ENCODE measurements around the gene RALGPS2. TPM values are rescaled to one million over a fixed set of nuclear protein-coding genes. Genes with fewer than 3 reads are reported as not detected.

RALGPS2 gene
- total RNA-seq, 1 donor from 2014 or later, result 207 TPM

DNA sequence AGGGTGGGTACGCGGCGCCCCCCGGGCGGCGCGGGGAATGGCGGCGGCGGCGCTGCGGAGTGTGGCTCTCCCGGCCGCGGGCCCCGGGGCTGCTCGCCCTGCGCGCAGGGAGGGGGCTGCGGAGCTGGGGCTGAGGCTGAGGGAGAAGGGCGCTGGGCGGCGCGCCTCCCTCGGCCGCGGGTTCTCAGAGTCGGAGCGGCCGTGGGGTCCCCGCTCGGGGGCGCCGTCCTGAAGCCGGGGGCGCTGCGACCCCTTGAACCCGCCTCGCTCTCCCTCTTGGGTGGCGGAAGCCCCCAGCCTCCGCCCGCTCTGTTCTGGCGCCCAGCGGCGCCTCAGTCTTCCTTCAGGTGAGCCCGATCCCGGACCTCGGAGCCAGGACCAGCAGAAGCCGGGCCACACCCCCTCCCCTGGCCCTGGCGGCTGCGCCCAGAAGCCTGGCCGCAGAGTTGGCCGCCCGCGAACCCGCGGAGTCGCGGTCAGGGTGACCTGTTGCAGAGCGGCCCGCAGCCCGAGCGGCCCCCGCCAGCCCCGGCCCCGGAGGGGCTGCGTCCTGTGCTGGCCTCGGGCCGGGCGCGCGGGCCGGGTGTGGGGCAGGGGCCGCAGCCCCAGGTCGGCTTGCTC lies 532 bp downstream of the RALGPS2 start:
- CTCF ChIA-PET, result interaction anchor here (0.8 to 3.8 kb wide), 12 partner anchors 61 to 277 kb away, joined by 3 to 41 read pairs (median 5); no protein-coding TSS in a partner anchor
- DNase-seq, result peak; percentile 53
- POLR2A ChIA-PET, result interaction anchor here (0.7 to 5.8 kb wide), 34 partner anchors 10 to 181 kb away, joined by 3 to 119 read pairs (median 4); no protein-coding TSS in a partner anchor
- H3K4me1 Mint-ChIP-seq, result peaks cover 55% of the 10 kb centered on the region
- no peaks in the 10 kb centered on the region for H3K9me3 Mint-ChIP-seq
- H3K27ac Mint-ChIP-seq, result peak overlapping the region; percentile 96
- ATAC-seq (ENCODE audit: low read depth), result peak; percentile 22
- TF ChIP-seq, protein P1, sequence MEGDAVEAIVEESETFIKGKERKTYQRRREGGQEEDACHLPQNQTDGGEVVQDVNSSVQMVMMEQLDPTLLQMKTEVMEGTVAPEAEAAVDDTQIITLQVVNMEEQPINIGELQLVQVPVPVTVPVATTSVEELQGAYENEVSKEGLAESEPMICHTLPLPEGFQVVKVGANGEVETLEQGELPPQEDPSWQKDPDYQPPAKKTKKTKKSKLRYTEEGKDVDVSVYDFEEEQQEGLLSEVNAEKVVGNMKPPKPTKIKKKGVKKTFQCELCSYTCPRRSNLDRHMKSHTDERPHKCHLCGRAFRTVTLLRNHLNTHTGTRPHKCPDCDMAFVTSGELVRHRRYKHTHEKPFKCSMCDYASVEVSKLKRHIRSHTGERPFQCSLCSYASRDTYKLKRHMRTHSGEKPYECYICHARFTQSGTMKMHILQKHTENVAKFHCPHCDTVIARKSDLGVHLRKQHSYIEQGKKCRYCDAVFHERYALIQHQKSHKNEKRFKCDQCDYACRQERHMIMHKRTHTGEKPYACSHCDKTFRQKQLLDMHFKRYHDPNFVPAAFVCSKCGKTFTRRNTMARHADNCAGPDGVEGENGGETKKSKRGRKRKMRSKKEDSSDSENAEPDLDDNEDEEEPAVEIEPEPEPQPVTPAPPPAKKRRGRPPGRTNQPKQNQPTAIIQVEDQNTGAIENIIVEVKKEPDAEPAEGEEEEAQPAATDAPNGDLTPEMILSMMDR (IDR thresholded peaks at IDR 0.05), result no peak
- H3K27me3 Mint-ChIP-seq, result no peaks in the 10 kb centered on the region
- H3K4me3 Mint-ChIP-seq, result peak overlapping the region; percentile 92
- intact Hi-C loops (cut with micrococcal nuclease), result loop anchor here (1.0 to 5.0 kb wide), 10 partner anchors 9 to 357 kb away; partner anchors contain the start of gene TOR3A
- H3K36me3 Mint-ChIP-seq (ENCODE audit: low read depth), result peaks cover 40% of the 10 kb centered on the region

DNA sequence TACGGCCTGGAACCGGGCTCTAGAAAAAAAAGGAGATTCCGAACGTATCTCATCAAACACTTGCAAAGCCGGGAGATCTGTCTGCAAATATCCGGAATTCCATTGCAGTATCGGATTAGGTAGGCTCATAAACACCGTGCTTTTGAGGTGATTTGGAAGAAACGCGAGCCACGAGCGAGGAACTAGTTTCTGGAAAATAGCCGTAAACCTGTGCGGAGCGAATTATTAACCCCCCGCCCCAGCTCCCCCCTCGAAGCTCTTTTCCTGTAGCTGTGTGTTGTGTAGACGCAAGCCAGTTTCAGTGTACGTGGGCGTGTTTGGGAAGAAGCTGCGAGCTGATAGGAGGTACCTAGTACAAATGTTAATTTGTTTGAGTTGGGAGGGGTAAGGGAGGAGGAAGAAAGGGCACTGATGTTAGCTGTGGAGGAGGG lies 1.1 kb downstream of the RALGPS2 start:
- Mint-ChIP-seq H3K27me3 (no peaks in the 10 kb centered on the region), H3K9me3 (no peaks in the 10 kb centered on the region), H3K27ac (peak overlapping the region; percentile 96), H3K4me1 (peaks cover 57% of the 10 kb centered on the region), H3K4me3 (peak overlapping the region; percentile 92), H3K36me3 (ENCODE audit: low read depth) (peaks cover 45% of the 10 kb centered on the region)
- peak; percentile 74 for ATAC-seq (ENCODE audit: low read depth)
- intact Hi-C loops (cut with micrococcal nuclease), result loop anchor here (1.0 to 5.0 kb wide), 7 partner anchors 8 to 356 kb away; partner anchors contain the start of gene TOR3A
- DNase-seq, result peak; percentile 46
- TF ChIP-seq, protein P1 (IDR thresholded peaks at IDR 0.05), result no peak
- ChIA-PET CTCF (interaction anchor here (0.6 to 3.8 kb wide), 8 partner anchors 62 to 183 kb away, joined by 3 to 41 read pairs (median 6); no protein-coding TSS in a partner anchor), POLR2A (interaction anchor here (0.6 to 5.8 kb wide), 30 partner anchors 9 to 569 kb away, joined by 3 to 119 read pairs (median 6); no protein-coding TSS in a partner anchor)

DNA sequence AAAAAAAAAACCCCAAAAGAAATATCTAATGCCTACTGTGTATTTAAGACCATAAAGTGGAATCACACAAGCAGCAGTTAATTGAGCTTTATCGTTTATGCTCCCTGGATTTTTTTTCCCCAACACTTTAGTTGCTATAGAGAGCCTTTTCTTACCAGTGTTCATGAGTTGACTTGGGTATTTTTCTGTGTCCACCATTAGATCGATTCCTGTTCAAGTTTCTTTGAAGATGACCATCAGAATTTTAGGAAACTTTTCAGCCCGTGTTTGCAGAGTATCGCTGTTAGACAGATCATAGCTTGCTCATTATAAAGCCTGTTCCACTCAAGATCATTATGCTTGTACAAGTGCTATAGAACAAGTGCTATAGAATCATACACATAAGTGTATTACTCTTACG lies 1.5 kb downstream of the RALGPS2 start:
- H3K27me3 Mint-ChIP-seq, result no peaks in the 10 kb centered on the region
- TF ChIP-seq, protein P1 (IDR thresholded peaks at IDR 0.05), result no peak
- no peaks in the 10 kb centered on the region for H3K9me3 Mint-ChIP-seq
- ATAC-seq (ENCODE audit: low read depth) (no peak), DNase-seq (no peak)
- POLR2A ChIA-PET, result interaction anchor here (0.6 to 5.8 kb wide), 28 partner anchors 9 to 569 kb away, joined by 3 to 119 read pairs (median 6); no protein-coding TSS in a partner anchor
- intact Hi-C loops (cut with micrococcal nuclease), result loop anchor here (1.0 to 5.0 kb wide), 7 partner anchors 8 to 356 kb away; partner anchors contain the start of gene TOR3A
- CTCF ChIA-PET, result interaction anchor here (0.6 to 3.8 kb wide), 9 partner anchors 62 to 186 kb away, joined by 3 to 41 read pairs (median 5); no protein-coding TSS in a partner anchor
- peak overlapping the region; percentile 96 for H3K27ac Mint-ChIP-seq
- peaks cover 49% of the 10 kb centered on the region for H3K36me3 Mint-ChIP-seq (ENCODE audit: low read depth)
- H3K4me1 Mint-ChIP-seq, result peaks cover 57% of the 10 kb centered on the region
- H3K4me3 Mint-ChIP-seq, result peak overlapping the region; percentile 92

DNA sequence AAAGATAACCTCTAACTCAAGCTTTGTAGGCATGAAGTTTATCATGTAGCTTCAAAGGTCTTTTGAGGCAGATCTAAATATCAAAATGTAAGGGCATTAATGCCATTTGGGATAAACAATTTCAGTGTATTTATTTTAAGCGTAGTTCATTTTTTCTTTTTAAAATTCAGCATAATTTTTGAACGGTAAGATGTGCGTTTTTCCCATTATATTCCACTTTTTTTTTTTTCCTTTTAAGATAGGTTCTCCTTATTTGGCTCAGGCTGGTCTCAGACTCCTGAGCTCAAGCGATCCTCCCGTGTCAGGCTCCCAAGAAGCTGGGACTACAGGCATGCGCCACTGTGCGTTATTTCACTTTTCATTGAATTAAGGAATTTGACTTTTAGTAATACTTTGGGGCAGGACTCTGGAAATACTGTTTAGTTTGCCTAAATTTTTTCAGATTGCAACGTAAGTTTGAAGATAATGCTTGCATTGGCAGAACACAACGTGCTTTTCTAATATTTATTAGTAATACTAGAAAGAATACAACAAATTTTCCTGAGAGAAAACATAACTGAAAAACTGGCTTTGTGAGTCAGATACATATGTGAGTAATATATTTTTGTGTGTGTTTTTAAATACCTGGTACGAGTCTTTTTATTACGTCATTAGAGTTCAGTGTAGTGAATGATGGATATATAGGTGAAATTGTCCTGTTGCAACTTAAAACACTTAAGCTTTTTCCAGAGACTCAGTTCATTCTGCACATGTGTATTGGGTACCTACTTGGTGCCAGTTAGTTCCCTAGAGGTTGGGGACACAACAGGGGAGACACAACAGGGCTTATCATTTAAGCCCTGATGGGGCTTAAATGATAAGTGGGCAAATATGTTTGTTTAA lies 2.2 kb downstream of the RALGPS2 start:
- ChIA-PET CTCF (interaction anchor here (1.1 to 3.8 kb wide), 7 partner anchors 63 to 187 kb away, joined by 3 to 41 read pairs (median 8); no protein-coding TSS in a partner anchor), POLR2A (interaction anchor here (0.6 to 5.8 kb wide), 20 partner anchors 8 to 183 kb away, joined by 3 to 119 read pairs (median 6); no protein-coding TSS in a partner anchor)
- intact Hi-C loops (cut with micrococcal nuclease), result loop anchor here (2.0 to 5.0 kb wide), 4 partner anchors 22 to 355 kb away; partner anchors contain the start of gene TOR3A
- Mint-ChIP-seq H3K36me3 (ENCODE audit: low read depth) (peaks cover 55% of the 10 kb centered on the region), H3K27ac (peak overlapping the region; percentile 96), H3K4me1 (peaks cover 62% of the 10 kb centered on the region), H3K9me3 (peaks cover 3% of the 10 kb centered on the region), H3K27me3 (no peaks in the 10 kb centered on the region), H3K4me3 (peak overlapping the region; percentile 92)
- ATAC-seq (ENCODE audit: low read depth) (no peak), DNase-seq (no peak)
- TF ChIP-seq, protein P1 (IDR thresholded peaks at IDR 0.05), result no peak
